HEK293 (cell line): ENCODE data around the gene GREM2.

Source experiments
- CTCF ChIA-PET: fragments of 350-600 bp; formaldehyde crosslinking; extraction: SDS; loops from one replicate; lab custom pipeline; 2021; ENCODE audit warnings: antibody characterized with exemption; lab: Yijun Ruan, JAX
- POLR2A ChIA-PET: fragments of 300-600 bp; formaldehyde crosslinking; extraction: SDS; loops from one replicate; lab custom pipeline; 2020; ENCODE audit warnings: antibody characterized with exemption, inconsistent platforms; lab: Yijun Ruan, JAX
- H3K27ac ChIP-seq: fragments of 200-500 bp; sonication (Bioruptor generic); 2 replicates; pipeline ENCODE4 v1.5.1; 2014; ENCODE audit warnings: low read depth, low read length, control low read depth, inconsistent platforms; ENCODE audit errors: extremely low read depth
- H3K36me3 ChIP-seq, 2 experiments: fragments of 200-500 bp in 1 of 2; sonication (Bioruptor generic) in 1 of 2; 1 replicate in 1 of 2; 2 replicates in 1 of 2; pipeline ENCODE4 v1.5.1; 2014 to 2017; ENCODE audit warnings: inconsistent platforms in 2 of 2, low read length in 2 of 2; ENCODE audit not compliant: control insufficient read depth in 2 of 2, insufficient read depth in 1 of 2
- H3K4me1 ChIP-seq: fragments of 200-500 bp; sonication (Bioruptor generic); 2 replicates; pipeline ENCODE4 v1.5.1; 2014; ENCODE audit warnings: mild to moderate bottlenecking, low read length, inconsistent platforms; ENCODE audit not compliant: control insufficient read depth, insufficient read depth
- H3K4me3 ChIP-seq: 2 replicates; pipeline ENCODE4 v1.5.1; 2011; ENCODE audit warnings: low read depth, mild to moderate bottlenecking, control low read depth, low read length, moderate library complexity
- H3K9me3 ChIP-seq: fragments of 200-500 bp; sonication (Bioruptor generic); 2 replicates; pipeline ENCODE4 v1.5.1; 2014; ENCODE audit warnings: low read depth, low read length, inconsistent platforms; ENCODE audit not compliant: control insufficient read depth, insufficient read depth
- BCL11B ChIP-seq: fragments of 450-650 bp; formaldehyde crosslinking; IDR thresholded peaks from 2 replicates; pipeline ENCODE4 v1.5.1; 2016; ENCODE audit warnings: low read depth, missing biosample characterization, missing genetic modification characterization
- FEZF1 ChIP-seq: fragments of 450-650 bp; formaldehyde crosslinking; IDR thresholded peaks from 2 replicates; pipeline ENCODE4 v1.5.1; 2016; ENCODE audit warnings: missing biosample characterization, missing genetic modification characterization
- KLF8 ChIP-seq: fragments of 450-650 bp; formaldehyde crosslinking; IDR thresholded peaks from 2 replicates; pipeline ENCODE4 v1.5.1; 2016; ENCODE audit warnings: missing biosample characterization, missing genetic modification characterization
- KLF9 ChIP-seq: fragments of 450-650 bp; formaldehyde crosslinking; IDR thresholded peaks from 2 replicates; pipeline ENCODE4 v1.5.1; 2016; ENCODE audit warnings: missing biosample characterization, missing genetic modification characterization, low read depth
- OSR2 ChIP-seq: fragments of 450-650 bp; formaldehyde crosslinking; IDR thresholded peaks from 2 replicates; pipeline ENCODE4 v1.5.1; 2016; ENCODE audit warnings: missing biosample characterization, missing genetic modification characterization
- OVOL3 ChIP-seq: fragments of 450-650 bp; formaldehyde crosslinking; IDR thresholded peaks from 2 replicates; pipeline ENCODE4 v1.5.1; 2016; ENCODE audit warnings: missing biosample characterization, missing genetic modification characterization
- RBAK ChIP-seq: fragments of 450-650 bp; formaldehyde crosslinking; IDR thresholded peaks from 2 replicates; pipeline ENCODE4 v1.5.1; 2016; ENCODE audit warnings: missing biosample characterization, missing genetic modification characterization
- SCRT2 ChIP-seq: fragments of 450-650 bp; formaldehyde crosslinking; IDR thresholded peaks from 2 replicates; pipeline ENCODE4 v1.5.1; 2016; ENCODE audit warnings: missing biosample characterization, missing genetic modification characterization
- ZBTB48 ChIP-seq: fragments of 450-650 bp; formaldehyde crosslinking; IDR thresholded peaks from 2 replicates; pipeline ENCODE4 v1.5.1; 2016; ENCODE audit warnings: missing biosample characterization, missing genetic modification characterization
- ZFP3 ChIP-seq: fragments of 450-650 bp; formaldehyde crosslinking; IDR thresholded peaks from 2 replicates; pipeline ENCODE4 v1.5.1; 2016; ENCODE audit warnings: low read depth, missing biosample characterization, missing genetic modification characterization
- ZFP37 ChIP-seq: fragments of 450-650 bp; formaldehyde crosslinking; IDR thresholded peaks from 2 replicates; pipeline ENCODE4 v1.5.1; 2016; ENCODE audit warnings: missing biosample characterization, missing genetic modification characterization
- ZNF112 ChIP-seq: fragments of 450-650 bp; formaldehyde crosslinking; IDR thresholded peaks from 2 replicates; pipeline ENCODE4 v1.5.0; 2017; ENCODE audit warnings: missing biosample characterization, missing genetic modification characterization
- ZNF157 ChIP-seq: fragments of 450-650 bp; formaldehyde crosslinking; IDR thresholded peaks from 2 replicates; pipeline ENCODE4 v1.5.1; 2016; ENCODE audit warnings: missing biosample characterization, missing genetic modification characterization
- ZNF211 ChIP-seq: fragments of 450-650 bp; formaldehyde crosslinking; IDR thresholded peaks from 2 replicates; pipeline ENCODE4 v1.5.1; 2016; ENCODE audit warnings: low read depth, missing biosample characterization, missing genetic modification characterization
- ZNF302 ChIP-seq: fragments of 450-650 bp; formaldehyde crosslinking; IDR thresholded peaks from 2 replicates; pipeline ENCODE4 v1.5.1; 2016; ENCODE audit warnings: missing biosample characterization, missing genetic modification characterization, low read depth
- ZNF324 ChIP-seq: fragments of 450-650 bp; formaldehyde crosslinking; IDR thresholded peaks from 2 replicates; pipeline ENCODE4 v1.5.1; 2016; ENCODE audit warnings: missing biosample characterization, missing genetic modification characterization
- ZNF350 ChIP-seq: fragments of 450-650 bp; formaldehyde crosslinking; IDR thresholded peaks from 2 replicates; pipeline ENCODE4 v1.5.0; 2017; ENCODE audit warnings: missing biosample characterization, mild to moderate bottlenecking, missing genetic modification characterization
- ZNF473 ChIP-seq: fragments of 450-650 bp; formaldehyde crosslinking; IDR thresholded peaks from 2 replicates; pipeline ENCODE4 v1.5.1; 2017; ENCODE audit warnings: missing biosample characterization, missing genetic modification characterization
- ZNF791 ChIP-seq: fragments of 450-650 bp; formaldehyde crosslinking; IDR thresholded peaks from 2 replicates; pipeline ENCODE4 v1.5.1; 2016; ENCODE audit warnings: missing biosample characterization, missing genetic modification characterization
- TF ChIP-seq, protein P1 (sequence below): fragments of 450-650 bp; formaldehyde crosslinking; IDR thresholded peaks from 2 replicates; pipeline ENCODE4 v1.5.1; 2016; ENCODE audit warnings: missing biosample characterization, missing genetic modification characterization, borderline replicate concordance
- TF ChIP-seq, protein P2 (sequence below): fragments of 450-650 bp; formaldehyde crosslinking; IDR thresholded peaks from 2 replicates; pipeline ENCODE4 v1.5.1; 2016; ENCODE audit warnings: missing biosample characterization, missing genetic modification characterization
- TF ChIP-seq, protein P3 (sequence below): fragments of 450-650 bp; formaldehyde crosslinking; IDR thresholded peaks from 2 replicates; pipeline ENCODE4 v1.5.1; 2016; ENCODE audit warnings: missing biosample characterization, missing genetic modification characterization
- TF ChIP-seq, protein P4 (sequence below): fragments of 450-650 bp; formaldehyde crosslinking; IDR thresholded peaks from 2 replicates; pipeline ENCODE4 v1.5.1; 2017; ENCODE audit warnings: missing biosample characterization, missing genetic modification characterization
- TF ChIP-seq, protein P5 (sequence below): fragments of 450-650 bp; formaldehyde crosslinking; IDR thresholded peaks from 2 replicates; pipeline ENCODE4 v1.5.1; 2016; ENCODE audit warnings: missing biosample characterization, missing genetic modification characterization

Gene GREM2

DNA sequence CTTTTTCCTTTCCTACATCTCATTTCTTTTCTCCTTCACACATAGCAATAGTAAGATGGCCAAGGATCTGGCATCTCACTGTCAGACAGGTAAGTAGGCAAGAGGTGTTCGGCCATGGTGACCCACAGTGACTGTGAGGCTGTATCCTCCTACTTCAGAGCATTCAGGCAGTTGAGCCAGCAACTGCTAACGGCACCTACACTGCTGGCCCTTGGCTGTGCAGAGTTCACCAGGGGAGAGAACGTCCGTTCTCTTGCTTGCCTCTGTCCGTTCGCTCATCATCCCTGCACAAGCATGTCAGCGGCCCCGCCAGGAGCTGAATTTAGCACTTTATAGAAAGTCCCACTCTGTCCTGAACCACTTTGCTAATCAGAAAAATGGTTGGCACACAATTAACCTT lies 113.6 kb downstream of the GREM2 start:
- Histone ChIP-seq H3K27ac (no peak overlapping the region), H3K36me3 (no peaks in the 10 kb centered on the region), H3K9me3 (no peaks in the 10 kb centered on the region), H3K4me1 (no peaks in the 10 kb centered on the region), H3K4me3 (no peak overlapping the region)
- POLR2A ChIA-PET: no interaction called here
- CTCF ChIA-PET: interaction anchor here (1.4 kb wide), 1 partner anchor 193 kb away, joined by 5 read pairs; no protein-coding TSS in a partner anchor
- TF ChIP-seq ZNF350 (tag by site-specific recombination) (no peak), BCL11B (tag by site-specific recombination) (no peak), ZNF112 (tag by site-specific recombination) (no peak), KLF8 (no peak), ZFP37 (tag by site-specific recombination) (no peak), ZBTB48 (tag by site-specific recombination) (no peak), ZNF211 (tag by site-specific recombination) (no peak), OVOL3 (tag by site-specific recombination) (no peak), ZNF157 (no peak), RBAK (tag by site-specific recombination) (no peak), KLF9 (tag by site-specific recombination) (no peak), ZNF324 (tag by site-specific recombination) (no peak), ZNF791 (tag by site-specific recombination) (no peak), OSR2 (tag by site-specific recombination) (no peak), FEZF1 (tag by site-specific recombination) (no peak)
- TF ChIP-seq, protein P1, sequence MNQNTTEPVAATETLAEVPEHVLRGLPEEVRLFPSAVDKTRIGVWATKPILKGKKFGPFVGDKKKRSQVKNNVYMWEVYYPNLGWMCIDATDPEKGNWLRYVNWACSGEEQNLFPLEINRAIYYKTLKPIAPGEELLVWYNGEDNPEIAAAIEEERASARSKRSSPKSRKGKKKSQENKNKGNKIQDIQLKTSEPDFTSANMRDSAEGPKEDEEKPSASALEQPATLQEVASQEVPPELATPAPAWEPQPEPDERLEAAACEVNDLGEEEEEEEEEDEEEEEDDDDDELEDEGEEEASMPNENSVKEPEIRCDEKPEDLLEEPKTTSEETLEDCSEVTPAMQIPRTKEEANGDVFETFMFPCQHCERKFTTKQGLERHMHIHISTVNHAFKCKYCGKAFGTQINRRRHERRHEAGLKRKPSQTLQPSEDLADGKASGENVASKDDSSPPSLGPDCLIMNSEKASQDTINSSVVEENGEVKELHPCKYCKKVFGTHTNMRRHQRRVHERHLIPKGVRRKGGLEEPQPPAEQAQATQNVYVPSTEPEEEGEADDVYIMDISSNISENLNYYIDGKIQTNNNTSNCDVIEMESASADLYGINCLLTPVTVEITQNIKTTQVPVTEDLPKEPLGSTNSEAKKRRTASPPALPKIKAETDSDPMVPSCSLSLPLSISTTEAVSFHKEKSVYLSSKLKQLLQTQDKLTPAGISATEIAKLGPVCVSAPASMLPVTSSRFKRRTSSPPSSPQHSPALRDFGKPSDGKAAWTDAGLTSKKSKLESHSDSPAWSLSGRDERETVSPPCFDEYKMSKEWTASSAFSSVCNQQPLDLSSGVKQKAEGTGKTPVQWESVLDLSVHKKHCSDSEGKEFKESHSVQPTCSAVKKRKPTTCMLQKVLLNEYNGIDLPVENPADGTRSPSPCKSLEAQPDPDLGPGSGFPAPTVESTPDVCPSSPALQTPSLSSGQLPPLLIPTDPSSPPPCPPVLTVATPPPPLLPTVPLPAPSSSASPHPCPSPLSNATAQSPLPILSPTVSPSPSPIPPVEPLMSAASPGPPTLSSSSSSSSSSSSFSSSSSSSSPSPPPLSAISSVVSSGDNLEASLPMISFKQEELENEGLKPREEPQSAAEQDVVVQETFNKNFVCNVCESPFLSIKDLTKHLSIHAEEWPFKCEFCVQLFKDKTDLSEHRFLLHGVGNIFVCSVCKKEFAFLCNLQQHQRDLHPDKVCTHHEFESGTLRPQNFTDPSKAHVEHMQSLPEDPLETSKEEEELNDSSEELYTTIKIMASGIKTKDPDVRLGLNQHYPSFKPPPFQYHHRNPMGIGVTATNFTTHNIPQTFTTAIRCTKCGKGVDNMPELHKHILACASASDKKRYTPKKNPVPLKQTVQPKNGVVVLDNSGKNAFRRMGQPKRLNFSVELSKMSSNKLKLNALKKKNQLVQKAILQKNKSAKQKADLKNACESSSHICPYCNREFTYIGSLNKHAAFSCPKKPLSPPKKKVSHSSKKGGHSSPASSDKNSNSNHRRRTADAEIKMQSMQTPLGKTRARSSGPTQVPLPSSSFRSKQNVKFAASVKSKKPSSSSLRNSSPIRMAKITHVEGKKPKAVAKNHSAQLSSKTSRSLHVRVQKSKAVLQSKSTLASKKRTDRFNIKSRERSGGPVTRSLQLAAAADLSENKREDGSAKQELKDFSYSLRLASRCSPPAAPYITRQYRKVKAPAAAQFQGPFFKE (tag by site-specific recombination): no peak
- TF ChIP-seq, protein P2, sequence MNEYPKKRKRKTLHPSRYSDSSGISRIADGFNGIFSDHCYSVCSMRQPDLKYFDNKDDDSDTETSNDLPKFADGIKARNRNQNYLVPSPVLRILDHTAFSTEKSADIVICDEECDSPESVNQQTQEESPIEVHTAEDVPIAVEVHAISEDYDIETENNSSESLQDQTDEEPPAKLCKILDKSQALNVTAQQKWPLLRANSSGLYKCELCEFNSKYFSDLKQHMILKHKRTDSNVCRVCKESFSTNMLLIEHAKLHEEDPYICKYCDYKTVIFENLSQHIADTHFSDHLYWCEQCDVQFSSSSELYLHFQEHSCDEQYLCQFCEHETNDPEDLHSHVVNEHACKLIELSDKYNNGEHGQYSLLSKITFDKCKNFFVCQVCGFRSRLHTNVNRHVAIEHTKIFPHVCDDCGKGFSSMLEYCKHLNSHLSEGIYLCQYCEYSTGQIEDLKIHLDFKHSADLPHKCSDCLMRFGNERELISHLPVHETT (tag by site-specific recombination): no peak
- TF ChIP-seq, protein P3, sequence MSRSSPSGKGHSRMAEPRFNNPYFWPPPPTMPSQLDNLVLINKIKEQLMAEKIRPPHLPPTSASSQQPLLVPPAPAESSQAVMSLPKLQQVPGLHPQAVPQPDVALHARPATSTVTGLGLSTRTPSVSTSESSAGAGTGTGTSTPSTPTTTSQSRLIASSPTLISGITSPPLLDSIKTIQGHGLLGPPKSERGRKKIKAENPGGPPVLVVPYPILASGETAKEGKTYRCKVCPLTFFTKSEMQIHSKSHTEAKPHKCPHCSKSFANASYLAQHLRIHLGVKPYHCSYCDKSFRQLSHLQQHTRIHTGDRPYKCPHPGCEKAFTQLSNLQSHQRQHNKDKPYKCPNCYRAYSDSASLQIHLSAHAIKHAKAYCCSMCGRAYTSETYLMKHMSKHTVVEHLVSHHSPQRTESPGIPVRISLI (tag by site-specific recombination): no peak

DNA sequence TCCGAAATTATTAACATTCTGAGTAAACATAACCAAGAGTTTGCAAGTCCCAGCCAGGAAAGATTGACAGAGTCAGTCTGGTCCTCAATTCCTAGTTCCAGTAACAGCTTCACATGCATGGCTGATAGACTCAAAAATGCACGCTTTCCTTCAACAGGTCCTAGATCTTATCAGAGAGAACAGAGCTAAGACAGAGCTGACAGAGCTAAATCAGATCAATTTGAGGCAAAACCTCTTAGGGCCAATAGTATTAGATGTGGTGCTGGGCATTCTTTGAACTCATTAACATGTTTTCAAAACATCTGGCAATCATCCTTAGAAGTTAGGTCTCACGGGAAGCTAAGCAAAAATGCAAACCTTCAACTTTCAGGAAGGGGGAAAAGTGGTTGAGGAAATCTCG lies 114.0 kb downstream of the GREM2 start:
- no peak overlapping the region for H3K27ac ChIP-seq
- POLR2A ChIA-PET: interaction anchor here (0.5 to 0.6 kb wide), 2 partner anchors 10 to 399 kb away, joined by 3 to 5 read pairs; no protein-coding TSS in a partner anchor
- CTCF ChIA-PET: no interaction called here
- no peaks in the 10 kb centered on the region for H3K9me3 ChIP-seq
- no peaks in the 10 kb centered on the region for H3K4me1 ChIP-seq
- no peaks in the 10 kb centered on the region for H3K36me3 ChIP-seq
- TF ChIP-seq ZNF473 (tag by site-specific recombination) (no peak), ZNF302 (tag by site-specific recombination) (no peak), ZFP3 (tag by site-specific recombination) (no peak), SCRT2 (tag by site-specific recombination) (peak; percentile 56)
- TF ChIP-seq, protein P4, sequence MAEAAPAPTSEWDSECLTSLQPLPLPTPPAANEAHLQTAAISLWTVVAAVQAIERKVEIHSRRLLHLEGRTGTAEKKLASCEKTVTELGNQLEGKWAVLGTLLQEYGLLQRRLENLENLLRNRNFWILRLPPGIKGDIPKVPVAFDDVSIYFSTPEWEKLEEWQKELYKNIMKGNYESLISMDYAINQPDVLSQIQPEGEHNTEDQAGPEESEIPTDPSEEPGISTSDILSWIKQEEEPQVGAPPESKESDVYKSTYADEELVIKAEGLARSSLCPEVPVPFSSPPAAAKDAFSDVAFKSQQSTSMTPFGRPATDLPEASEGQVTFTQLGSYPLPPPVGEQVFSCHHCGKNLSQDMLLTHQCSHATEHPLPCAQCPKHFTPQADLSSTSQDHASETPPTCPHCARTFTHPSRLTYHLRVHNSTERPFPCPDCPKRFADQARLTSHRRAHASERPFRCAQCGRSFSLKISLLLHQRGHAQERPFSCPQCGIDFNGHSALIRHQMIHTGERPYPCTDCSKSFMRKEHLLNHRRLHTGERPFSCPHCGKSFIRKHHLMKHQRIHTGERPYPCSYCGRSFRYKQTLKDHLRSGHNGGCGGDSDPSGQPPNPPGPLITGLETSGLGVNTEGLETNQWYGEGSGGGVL (tag by site-specific recombination): no peak
- TF ChIP-seq, protein P5, sequence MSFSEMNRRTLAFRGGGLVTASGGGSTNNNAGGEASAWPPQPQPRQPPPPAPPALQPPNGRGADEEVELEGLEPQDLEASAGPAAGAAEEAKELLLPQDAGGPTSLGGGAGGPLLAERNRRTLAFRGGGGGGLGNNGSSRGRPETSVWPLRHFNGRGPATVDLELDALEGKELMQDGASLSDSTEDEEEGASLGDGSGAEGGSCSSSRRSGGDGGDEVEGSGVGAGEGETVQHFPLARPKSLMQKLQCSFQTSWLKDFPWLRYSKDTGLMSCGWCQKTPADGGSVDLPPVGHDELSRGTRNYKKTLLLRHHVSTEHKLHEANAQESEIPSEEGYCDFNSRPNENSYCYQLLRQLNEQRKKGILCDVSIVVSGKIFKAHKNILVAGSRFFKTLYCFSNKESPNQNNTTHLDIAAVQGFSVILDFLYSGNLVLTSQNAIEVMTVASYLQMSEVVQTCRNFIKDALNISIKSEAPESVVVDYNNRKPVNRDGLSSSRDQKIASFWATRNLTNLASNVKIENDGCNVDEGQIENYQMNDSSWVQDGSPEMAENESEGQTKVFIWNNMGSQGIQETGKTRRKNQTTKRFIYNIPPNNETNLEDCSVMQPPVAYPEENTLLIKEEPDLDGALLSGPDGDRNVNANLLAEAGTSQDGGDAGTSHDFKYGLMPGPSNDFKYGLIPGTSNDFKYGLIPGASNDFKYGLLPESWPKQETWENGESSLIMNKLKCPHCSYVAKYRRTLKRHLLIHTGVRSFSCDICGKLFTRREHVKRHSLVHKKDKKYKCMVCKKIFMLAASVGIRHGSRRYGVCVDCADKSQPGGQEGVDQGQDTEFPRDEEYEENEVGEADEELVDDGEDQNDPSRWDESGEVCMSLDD (tag by site-specific recombination): no peak
- TF ChIP-seq, all 188 proteins: peak for 1
- no peak overlapping the region for H3K4me3 ChIP-seq
